HepG2 (cell line): ENCODE results near the gene MTHFR. TPM values are rescaled to one million over a fixed set of nuclear protein-coding genes. Genes with fewer than 3 reads are reported as not detected.

Experiments
- ATAC-seq: fragments of 200-7000 bp; cut with Tn5 transposase; 3 replicates; pipeline ENCODE4 v1.9.1; 2020; ENCODE audit warnings: mild to moderate bottlenecking, moderate library complexity
- BruUV-seq: library from RNA; stranded (reverse); fragments of 400-500 nt; replicated peaks from 2 replicates; lab custom pipeline; 2021; lab: Mats Ljungman, UMichigan
- CTCF ChIA-PET: fragments of 300-600 bp; formaldehyde crosslinking; extraction: SDS; loops from one replicate; lab custom pipeline; 2021; ENCODE audit warnings: low total read pairs, inconsistent platforms, low intra/inter-chr PET ratio; lab: Yijun Ruan, JAX
- POLR2A ChIA-PET: fragments of 350-600 bp; sonication (Branson Sonifier 250); formaldehyde crosslinking; loops from one replicate; lab custom pipeline; 2020; ENCODE audit warnings: antibody characterized with exemption, inconsistent platforms; lab: Yijun Ruan, JAX
- DNase-seq: peaks from one replicate; pipeline ENCODE4 v3.0.0-alpha.2; 2015; ENCODE audit warnings: low spot score
- FAIRE-seq: peaks from 3 replicates; lab custom pipeline; 2011; peaks lifted over from hg19 to GRCh38; lab: Jason Lieb, UNC
- H2AFZ ChIP-seq: one replicate; pipeline ENCODE4 v1.6.1; 2011; ENCODE audit warnings: low read length, inconsistent platforms
- H3K27ac ChIP-seq: fragments of 300-600 bp; 3 replicates; pipeline ENCODE4 v1.8.0; 2011; ENCODE audit warnings: mixed run types, mild to moderate bottlenecking, mixed read lengths, low read length, inconsistent platforms; ENCODE audit not compliant: insufficient read depth; ENCODE audit errors: extremely low read length
- H3K27me3 ChIP-seq, 2 experiments: fragments of 200-600 bp in 1 of 2; 2 replicates in 1 of 2; 3 replicates in 1 of 2; pipeline versions ENCODE4 v1.6.0 to v1.8.0; 2011; ENCODE audit warnings: low read length in 2 of 2, mild to moderate bottlenecking in 2 of 2, moderate library complexity in 2 of 2, inconsistent platforms in 1 of 2; ENCODE audit not compliant: insufficient read depth in 2 of 2, control insufficient read depth in 1 of 2
- H3K36me3 ChIP-seq, 2 experiments: fragments of 200-600 bp in 1 of 2; replicated peaks in 1 of 2; 2 replicates in 1 of 2; 3 replicates in 1 of 2; pipeline versions ENCODE4 v1.5.1 to v1.8.0; 2011; ENCODE audit warnings: low read length in 2 of 2, inconsistent platforms in 1 of 2; ENCODE audit not compliant: insufficient read depth in 2 of 2, control insufficient read depth in 1 of 2
- H3K4me1 ChIP-seq: 2 replicates; pipeline ENCODE4 v1.5.1; 2012; ENCODE audit warnings: low read length, inconsistent platforms; ENCODE audit not compliant: insufficient read depth
- H3K4me2 ChIP-seq: 2 replicates; pipeline ENCODE4 v1.6.0; 2011; ENCODE audit warnings: low read depth, low read length, inconsistent platforms
- H3K4me3 ChIP-seq, 3 experiments: fragments of 200-600 bp in 1 of 3; sonication (generic), shearing (Covaris generic) in 1 of 3; replicated peaks in 1 of 3; 2 replicates each; pipeline ENCODE4 v1.5.1; 2011 to 2016; ENCODE audit warnings: low read length in 3 of 3, inconsistent platforms in 2 of 3, low read depth in 2 of 3, mild to moderate bottlenecking in 2 of 3, control low read depth in 1 of 3, mixed read lengths in 1 of 3; ENCODE audit not compliant: insufficient read depth in 1 of 3
- H3K79me2 ChIP-seq: one replicate; pipeline ENCODE4 v1.6.1; 2011; ENCODE audit warnings: low read length, inconsistent platforms; ENCODE audit not compliant: insufficient read depth
- H3K9ac ChIP-seq: 2 replicates; pipeline ENCODE4 v1.6.0; 2011; ENCODE audit warnings: mild to moderate bottlenecking, low read depth, low read length, inconsistent platforms; ENCODE audit not compliant: insufficient read depth
- H3K9me3 ChIP-seq: 2 replicates; pipeline ENCODE4 v1.5.1; 2012; ENCODE audit warnings: mild to moderate bottlenecking, low read length
- H4K20me1 ChIP-seq: 2 replicates; pipeline ENCODE4 v1.6.0; 2011; ENCODE audit warnings: inconsistent platforms, mild to moderate bottlenecking, low read length, moderate library complexity; ENCODE audit not compliant: insufficient read depth
- ATF6 ChIP-seq: sonication (generic); formaldehyde crosslinking; conservative IDR thresholded peaks from 2 replicates; pipeline ENCODE4 v1.4.0; 2020; ENCODE audit warnings: missing genetic modification reagents
- FOXK1 ChIP-seq: sonication (generic); formaldehyde crosslinking; IDR thresholded peaks from 2 replicates; pipeline ENCODE4 v1.4.0; 2020; ENCODE audit warnings: low read depth, missing genetic modification reagents, borderline replicate concordance
- HNF4A ChIP-seq: sonication (generic); formaldehyde crosslinking; IDR thresholded peaks from 2 replicates; pipeline ENCODE4 v1.4.0; 2020; ENCODE audit warnings: missing genetic modification reagents
- NFIC ChIP-seq: IDR thresholded peaks from 2 replicates; pipeline ENCODE4 v1.6.1; 2012; ENCODE audit warnings: mild to moderate bottlenecking, low read length, inconsistent platforms
- NPAS2 ChIP-seq: sonication (generic); formaldehyde crosslinking; IDR thresholded peaks from 2 replicates; pipeline ENCODE4 v1.8.0; 2022; ENCODE audit warnings: mild to moderate bottlenecking, missing genetic modification reagents, borderline replicate concordance
- PHB2 ChIP-seq: fragments of 450-650 bp; IDR thresholded peaks from 2 replicates; pipeline ENCODE4 v1.6.1; 2018; ENCODE audit not compliant: partially characterized antibody
- PRMT3 ChIP-seq: sonication (generic); formaldehyde crosslinking; IDR thresholded peaks from 2 replicates; pipeline ENCODE4 v1.8.1; 2022; ENCODE audit warnings: low read depth, mild to moderate bottlenecking, moderate library complexity, missing genetic modification reagents, borderline replicate concordance
- SAP130 ChIP-seq: IDR thresholded peaks from 2 replicates; pipeline ENCODE4 v1.6.1; 2016; ENCODE audit warnings: low read depth
- SIX1 ChIP-seq: sonication (generic); formaldehyde crosslinking; IDR thresholded peaks from 2 replicates; pipeline ENCODE4 v1.4.0; 2020; ENCODE audit warnings: missing genetic modification reagents, borderline replicate concordance
- YY1 ChIP-seq: IDR thresholded peaks from 2 replicates; pipeline ENCODE4 v1.6.1; 2011; ENCODE audit warnings: low read length, low read depth, moderate library complexity, mild to moderate bottlenecking; ENCODE audit not compliant: insufficient read depth, insufficient replicate concordance
- ZBTB33 ChIP-seq: sonication (generic); formaldehyde crosslinking; IDR thresholded peaks from 2 replicates; pipeline ENCODE4 v1.4.0; 2020; ENCODE audit warnings: missing genetic modification reagents
- ZNF367 ChIP-seq: sonication (generic); formaldehyde crosslinking; IDR thresholded peaks from 2 replicates; pipeline ENCODE4 v1.4.0; 2020; ENCODE audit warnings: missing genetic modification reagents, borderline replicate concordance
- ZNF441 ChIP-seq: sonication (generic); formaldehyde crosslinking; IDR thresholded peaks from 2 replicates; pipeline ENCODE4 v1.7.0; 2021; ENCODE audit warnings: missing genetic modification reagents, borderline replicate concordance
- ZNF749 ChIP-seq: sonication (generic); formaldehyde crosslinking; IDR thresholded peaks from 2 replicates; pipeline ENCODE4 v1.8.0; 2022; ENCODE audit warnings: mild to moderate bottlenecking, missing genetic modification reagents, moderate library complexity, borderline replicate concordance
- ZSCAN21 ChIP-seq: sonication (generic); formaldehyde crosslinking; IDR thresholded peaks from 2 replicates; pipeline ENCODE4 v1.8.0; 2022; ENCODE audit warnings: mild to moderate bottlenecking, missing genetic modification reagents, moderate library complexity, borderline replicate concordance
- WGBS: methylation state at CpG from one replicate; pipeline ENCODE4 v1.1.6; 2017; ENCODE audit warnings: low lambda C conversion rate; 5-methylcytosine and 5-hydroxymethylcytosine counted together
- in situ Hi-C: cut with HindIII; loops from 2 replicates; pipeline ENCODE4 v1.10.0; 2017; ENCODE audit warnings: low pct_unique_long_range_greater_than_20kb; ENCODE audit not compliant: extremely low pct_ligation_motif_present
- intact Hi-C: fragments of 100-400 bp; cut with micrococcal nuclease; formaldehyde crosslinking; loops from one replicate; pipeline ENCODE4 v1.10.0; 2022; ENCODE audit not compliant: unreplicated experiment
- polyA plus RNA-seq, 8 experiments: library from polyadenylated mRNA; depleted of rRNA in 3 of 8; stranded (reverse) in 7 of 8; unstranded in 1 of 8; fragments of >200 nt; fragmentation: Illumina TruSeq in 4 of 8; extraction: Trizol in 4 of 8; gene quantifications; 2 replicates each; pipeline versions ENCODE4 v1.2.1 to v1.2.3, GENCODE V29; 2011 to 2016; ENCODE audit warnings: low read depth in 4 of 8, missing spikeins in 1 of 8, mixed read lengths in 1 of 8; ENCODE audit not compliant: insufficient read depth in 1 of 8
- total RNA-seq, 5 experiments: library from RNA; depleted of rRNA; stranded (reverse); fragments of >200 nt; fragmentation: Illumina TruSeq; extraction: Trizol; gene quantifications; 2 replicates each; pipeline ENCODE4 v1.2.3, GENCODE V29; 2016; ENCODE audit warnings: low read depth in 1 of 5
- TF ChIP-seq, protein P1 (sequence below): sonication (generic); formaldehyde crosslinking; IDR thresholded peaks from 2 replicates; pipeline ENCODE4 v1.4.0; 2020; ENCODE audit warnings: mild to moderate bottlenecking, missing genetic modification reagents
- TF ChIP-seq, protein P2 (sequence below): sonication (generic); formaldehyde crosslinking; IDR thresholded peaks from 2 replicates; pipeline ENCODE4 v1.5.1; 2020; ENCODE audit warnings: missing genetic modification reagents, mild to moderate bottlenecking, borderline replicate concordance

Gene MTHFR
- total and polyA plus RNA-seq, 2 of the 13 experiments (the other 11 are each of a cell fraction or from before 2014, with no cell fraction given), result 3.8 to 8.2 TPM

DNA sequence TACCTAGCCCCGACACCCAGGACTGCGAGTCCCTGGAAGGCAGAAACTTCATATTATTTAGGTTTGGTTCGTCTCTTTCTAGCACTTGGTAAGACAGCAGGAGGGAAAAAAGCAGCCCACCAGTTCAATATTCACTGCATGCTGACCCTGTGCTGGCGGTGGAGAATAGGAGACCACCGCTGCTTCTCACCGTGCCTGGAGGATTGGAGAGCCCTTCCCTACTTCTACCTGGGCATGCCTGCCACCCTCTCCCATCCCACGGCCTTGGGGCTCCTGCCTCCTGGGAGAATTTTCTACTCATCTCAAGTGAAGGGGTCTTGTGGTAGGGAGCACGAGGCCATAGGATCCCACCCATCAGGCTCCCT, 5.4 kb downstream of the MTHFR start:
- Histone ChIP-seq H3K9ac (no peak overlapping the region), H3K27me3 (no peaks in the 10 kb centered on the region), H2AFZ (no peak overlapping the region), H3K4me2 (no peak overlapping the region), H3K9me3 (no peaks in the 10 kb centered on the region), H4K20me1 (no peaks in the 10 kb centered on the region), H3K27ac (no peak overlapping the region), H3K79me2 (peaks cover 6% of the 10 kb centered on the region), H3K4me3 (no peak overlapping the region), H3K36me3 (peaks cover 3 to 17% of the 10 kb centered on the region in 2 experiments; a peak in 1 of 5 replicates), H3K4me1 (peaks cover 30% of the 10 kb centered on the region)
- no TSS peak for BruUV-seq
- in situ Hi-C loops (no loop called here), intact Hi-C loops (loop anchor here (5.0 kb wide), 1 partner anchor 148 kb away; the partner anchor contains the start of genes FBXO2 and FBXO44)
- ChIA-PET CTCF (no interaction called here), POLR2A (no interaction called here)
- FAIRE-seq, result no peak
- WGBS, result 96% methylated on average over 8 of the region's 8 CpGs
- ATAC-seq, result no peak
- no peak for DNase-seq
- no peak for TF ChIP-seq NPAS2 (CRISPR knock-in tag)
- TF ChIP-seq ZNF749 (CRISPR knock-in tag), result no peak
- TF ChIP-seq ZNF441 (CRISPR knock-in tag), result no peak
- no peak for TF ChIP-seq HNF4A (CRISPR knock-in tag)
- TF ChIP-seq, protein P1, sequence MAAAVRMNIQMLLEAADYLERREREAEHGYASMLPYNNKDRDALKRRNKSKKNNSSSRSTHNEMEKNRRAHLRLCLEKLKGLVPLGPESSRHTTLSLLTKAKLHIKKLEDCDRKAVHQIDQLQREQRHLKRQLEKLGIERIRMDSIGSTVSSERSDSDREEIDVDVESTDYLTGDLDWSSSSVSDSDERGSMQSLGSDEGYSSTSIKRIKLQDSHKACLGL (CRISPR knock-in tag), result no peak
- TF ChIP-seq, protein P2, sequence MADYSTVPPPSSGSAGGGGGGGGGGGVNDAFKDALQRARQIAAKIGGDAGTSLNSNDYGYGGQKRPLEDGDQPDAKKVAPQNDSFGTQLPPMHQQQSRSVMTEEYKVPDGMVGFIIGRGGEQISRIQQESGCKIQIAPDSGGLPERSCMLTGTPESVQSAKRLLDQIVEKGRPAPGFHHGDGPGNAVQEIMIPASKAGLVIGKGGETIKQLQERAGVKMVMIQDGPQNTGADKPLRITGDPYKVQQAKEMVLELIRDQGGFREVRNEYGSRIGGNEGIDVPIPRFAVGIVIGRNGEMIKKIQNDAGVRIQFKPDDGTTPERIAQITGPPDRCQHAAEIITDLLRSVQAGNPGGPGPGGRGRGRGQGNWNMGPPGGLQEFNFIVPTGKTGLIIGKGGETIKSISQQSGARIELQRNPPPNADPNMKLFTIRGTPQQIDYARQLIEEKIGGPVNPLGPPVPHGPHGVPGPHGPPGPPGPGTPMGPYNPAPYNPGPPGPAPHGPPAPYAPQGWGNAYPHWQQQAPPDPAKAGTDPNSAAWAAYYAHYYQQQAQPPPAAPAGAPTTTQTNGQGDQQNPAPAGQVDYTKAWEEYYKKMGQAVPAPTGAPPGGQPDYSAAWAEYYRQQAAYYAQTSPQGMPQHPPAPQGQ (CRISPR knock-in tag), result no peak
- TF ChIP-seq SAP130 (CRISPR knock-in tag), result no peak
- TF ChIP-seq YY1, result no peak
- TF ChIP-seq PHB2, result no peak
- no peak for TF ChIP-seq PRMT3
- TF ChIP-seq ZSCAN21, result no peak
- no peak for TF ChIP-seq FOXK1 (CRISPR knock-in tag)
- TF ChIP-seq ZNF367, result no peak
- no peak for TF ChIP-seq SIX1
- no peak for TF ChIP-seq ZBTB33
- no peak for TF ChIP-seq NFIC
- no peak for TF ChIP-seq ATF6 (CRISPR knock-in tag)
